HCT116 (cell line): Measurements from ENCODE around the gene TIMM29. TPM values are rescaled to one million over a fixed set of nuclear protein-coding genes. Genes with fewer than 3 reads are reported as not detected.
"Not testable (repeated sequence)": the region's sequence is repeated elsewhere in the genome, so short reads cannot be mapped to it uniquely, and the experiment has no call there.

Experiments
- ATAC-seq: fragments of 200-7000 bp; cut with Tn5 transposase; 2 replicates; pipeline ENCODE4 v1.9.1; 2020; ENCODE audit warnings: mild to moderate bottlenecking, moderate library complexity
- BruUV-seq: library from RNA; stranded (reverse); fragments of 400-500 nt; replicated peaks from 2 replicates; lab custom pipeline; 2021; lab: Mats Ljungman, UMichigan
- CTCF ChIA-PET: fragments of 300-600 bp; sonication (Branson Sonifier 250); formaldehyde crosslinking; loops from one replicate; lab custom pipeline; 2021; ENCODE audit warnings: antibody characterized with exemption; lab: Charles Lee
- POLR2A ChIA-PET: fragments of 300-600, 350-600 bp; sonication (Branson Sonifier 250); formaldehyde crosslinking; loops from one replicate; lab custom pipeline; 2021; ENCODE audit warnings: antibody characterized with exemption; lab: Charles Lee
- RAD21 ChIA-PET, 2 experiments: fragments of 300-600 bp; sonication (Branson Sonifier 250); formaldehyde crosslinking; loops; one replicate each; lab custom pipeline; 2023; ENCODE audit warnings: low total read pairs in 2 of 2; ENCODE audit not compliant: uncharacterized antibody in 2 of 2, unreplicated experiment in 2 of 2, low non-redundant PET in 1 of 2; lab: Charles Lee
- DNase-seq: peaks from one replicate; pipeline ENCODE4 v3.0.0-alpha.2; 2010; ENCODE audit warnings: low read depth, low spot score
- H2AFZ ChIP-seq: fragments of 200-600 bp; shearing (Covaris generic), sonication (generic); 2 replicates; pipeline ENCODE4 v1.6.1; 2017; ENCODE audit warnings: low read depth, mixed run types, mixed read lengths, antibody characterized with exemption, low read length; ENCODE audit not compliant: poor library complexity, severe bottlenecking
- H3K27ac ChIP-seq: 2 replicates; pipeline ENCODE4 v1.5.1; 2012; ENCODE audit warnings: low read depth, low read length
- H3K27me3 ChIP-seq: fragments of 200-600 bp; sonication (generic); 2 replicates; pipeline ENCODE4 v1.6.1; 2016; ENCODE audit warnings: mixed run types, low read length, mixed read lengths; ENCODE audit not compliant: insufficient read depth
- H3K36me3 ChIP-seq, 2 experiments: fragments of 200-500 bp in 1 of 2; fragments of 200-600 bp in 1 of 2; sonication (Bioruptor generic) in 1 of 2; sonication (generic) in 1 of 2; 2 replicates each; pipeline versions ENCODE4 v1.5.1 to v1.6.1; 2014 to 2016; ENCODE audit warnings: low read length in 2 of 2, inconsistent platforms in 1 of 2, mixed read lengths in 1 of 2, mixed run types in 1 of 2; ENCODE audit not compliant: insufficient read depth in 2 of 2, control insufficient read depth in 1 of 2
- H3K4me1 ChIP-seq, 2 experiments: fragments of 200-600 bp in 1 of 2; sonication (generic) in 1 of 2; 2 replicates each; pipeline versions ENCODE4 v1.5.1 to v1.6.1; 2012 to 2017; ENCODE audit warnings: low read length in 2 of 2, inconsistent platforms in 1 of 2, mild to moderate bottlenecking in 1 of 2, mixed read lengths in 1 of 2, mixed run types in 1 of 2, moderate library complexity in 1 of 2; ENCODE audit not compliant: insufficient read depth in 2 of 2, control insufficient read depth in 1 of 2
- H3K4me2 ChIP-seq: fragments of 200-600 bp; sonication (generic); 2 replicates; pipeline ENCODE4 v1.6.1; 2017; ENCODE audit warnings: mixed run types, low read length, mixed read lengths
- H3K4me3 ChIP-seq, 2 experiments: fragments of 200-600 bp in 1 of 2; sonication (generic) in 1 of 2; replicated peaks in 1 of 2; 2 replicates each; pipeline ENCODE4 v1.5.1; 2011 to 2016; ENCODE audit warnings: low read length in 2 of 2, control low read depth in 1 of 2, low read depth in 1 of 2, mild to moderate bottlenecking in 1 of 2, mixed read lengths in 1 of 2, mixed run types in 1 of 2
- H3K79me2 ChIP-seq: fragments of 200-600 bp; sonication (generic); 2 replicates; pipeline ENCODE4 v1.6.1; 2017; ENCODE audit warnings: mild to moderate bottlenecking, mixed run types, low read length, moderate library complexity, mixed read lengths; ENCODE audit not compliant: insufficient read depth
- H3K9ac ChIP-seq: fragments of 200-600 bp; sonication (generic); 2 replicates; pipeline ENCODE4 v1.6.1; 2016; ENCODE audit warnings: low read length, mixed read lengths
- H3K9me2 ChIP-seq: fragments of 200-600 bp; sonication (generic), shearing (Covaris generic); 2 replicates; pipeline ENCODE4 v1.6.1; 2017; ENCODE audit warnings: mixed run types, mild to moderate bottlenecking, moderate library complexity; ENCODE audit not compliant: insufficient read depth
- H3K9me3 ChIP-seq, 2 experiments: fragments of 200-500 bp in 1 of 2; fragments of 200-600 bp in 1 of 2; sonication (Bioruptor generic) in 1 of 2; sonication (generic) in 1 of 2; 2 replicates each; pipeline ENCODE4 v1.6.1; 2014 to 2017; ENCODE audit warnings: low read length in 2 of 2, mixed read lengths in 2 of 2, inconsistent platforms in 1 of 2, low read depth in 1 of 2, mild to moderate bottlenecking in 1 of 2, mixed run types in 1 of 2, moderate library complexity in 1 of 2; ENCODE audit not compliant: control insufficient read depth in 1 of 2, insufficient read depth in 1 of 2
- H4K20me1 ChIP-seq: fragments of 200-600 bp; sonication (generic), shearing (Covaris generic); 2 replicates; pipeline ENCODE4 v1.6.1; 2017; ENCODE audit warnings: mixed run types, mild to moderate bottlenecking, moderate library complexity; ENCODE audit not compliant: insufficient read depth
- EZH2phosphoT487 ChIP-seq: fragments of 200-600 bp; IDR thresholded peaks from 2 replicates; pipeline ENCODE4 v1.6.1; 2018; ENCODE audit warnings: antibody characterized with exemption, borderline replicate concordance
- RAD21 ChIP-seq: IDR thresholded peaks from 2 replicates; pipeline ENCODE4 v1.6.1; 2012; ENCODE audit warnings: low read depth, mild to moderate bottlenecking
- intact Hi-C: fragments of 100-400 bp; cut with micrococcal nuclease; formaldehyde crosslinking; loops from 2 replicates; pipeline ENCODE4 v1.10.0; 2022
- total RNA-seq: library from RNA; stranded (reverse); gene quantifications from one replicate; pipeline ENCODE4 v1.2.1, GENCODE V29; 2021; ENCODE audit not compliant: unreplicated experiment
- TF ChIP-seq, protein P1 (sequence below), 3 experiments: fragments of 200-600 bp in 1 of 3; sonication (generic) in 1 of 3; IDR thresholded peaks in 2 of 3; conservative IDR thresholded peaks in 1 of 3; 2 replicates each; pipeline ENCODE4 v1.5.1; 2012 to 2017; ENCODE audit warnings: low read depth in 2 of 3, low read length in 2 of 3, antibody characterized with exemption in 1 of 3, borderline replicate concordance in 1 of 3, control low read depth in 1 of 3, mild to moderate bottlenecking in 1 of 3, mixed read lengths in 1 of 3, mixed run types in 1 of 3, moderate library complexity in 1 of 3; ENCODE audit not compliant: insufficient read depth in 1 of 3

The TIMM29 gene
- total RNA-seq, 1 experiment from 2014 or later, result 20.3 TPM

DNA sequence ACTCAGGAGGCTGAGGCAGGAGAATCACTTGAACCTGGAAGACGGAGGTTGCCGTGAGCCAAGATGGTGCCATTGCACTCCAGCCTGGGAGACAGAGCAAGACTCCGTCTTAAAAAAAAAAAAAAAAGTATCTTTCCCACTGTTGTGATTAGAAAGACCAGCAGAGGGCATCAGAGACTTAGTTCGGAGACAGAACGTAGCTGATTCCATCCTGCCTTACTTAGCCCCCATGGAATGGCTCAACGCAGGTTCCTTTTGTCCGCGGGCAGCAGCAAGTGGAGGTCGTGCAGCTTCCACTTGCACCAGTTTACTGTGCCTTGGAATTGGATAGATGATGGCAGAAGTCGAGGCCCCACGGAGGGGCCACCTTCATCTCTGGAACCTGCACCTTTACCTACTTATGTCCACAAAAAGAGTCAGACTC is 8.1 kb downstream of the TIMM29 start:
- intact Hi-C loops, result loop anchor here (5.0 kb wide), 4 partner anchors 101 to 266 kb away; no protein-coding TSS in a partner anchor
- Histone ChIP-seq H2AFZ (no peak overlapping the region), H3K9me3 (no peaks in the 10 kb centered on the region), H3K4me1 (peaks cover 18 to 40% of the 10 kb centered on the region in 2 experiments), H3K27ac (no peak overlapping the region), H3K79me2 (peaks cover 8% of the 10 kb centered on the region; the same call in 1 of the 2 replicates), H3K36me3 (no peaks in the 10 kb centered on the region), H3K4me2 (peak overlapping the region; percentile 40), H4K20me1 (no peaks in the 10 kb centered on the region), H3K9me2 (no peaks in the 10 kb centered on the region), H3K9ac (no peak overlapping the region), H3K4me3 (no peak overlapping the region), H3K27me3 (no peaks in the 10 kb centered on the region)
- peak; percentile 74 for DNase-seq
- ChIA-PET CTCF (interaction anchor here (0.6 to 1.5 kb wide), 20 partner anchors 9 to 291 kb away, joined by 3 to 10 read pairs (median 3); partner anchors contain the start of genes CARM1, LDLR and SMARCA4), RAD21 (interaction anchor here (0.6 to 1.3 kb wide), 4 partner anchors 84 to 181 kb away, joined by 3 to 5 read pairs (median 4); no protein-coding TSS in a partner anchor), POLR2A (interaction anchor here (0.6 to 1.0 kb wide), 3 partner anchors 12 to 1856 kb away, joined by 3 to 5 read pairs (median 3); no protein-coding TSS in a partner anchor)
- ATAC-seq, result peak; percentile 67
- TF ChIP-seq RAD21, result peak; percentile 85
- TF ChIP-seq EZH2phosphoT487, result no peak
- TF ChIP-seq, protein P1, sequence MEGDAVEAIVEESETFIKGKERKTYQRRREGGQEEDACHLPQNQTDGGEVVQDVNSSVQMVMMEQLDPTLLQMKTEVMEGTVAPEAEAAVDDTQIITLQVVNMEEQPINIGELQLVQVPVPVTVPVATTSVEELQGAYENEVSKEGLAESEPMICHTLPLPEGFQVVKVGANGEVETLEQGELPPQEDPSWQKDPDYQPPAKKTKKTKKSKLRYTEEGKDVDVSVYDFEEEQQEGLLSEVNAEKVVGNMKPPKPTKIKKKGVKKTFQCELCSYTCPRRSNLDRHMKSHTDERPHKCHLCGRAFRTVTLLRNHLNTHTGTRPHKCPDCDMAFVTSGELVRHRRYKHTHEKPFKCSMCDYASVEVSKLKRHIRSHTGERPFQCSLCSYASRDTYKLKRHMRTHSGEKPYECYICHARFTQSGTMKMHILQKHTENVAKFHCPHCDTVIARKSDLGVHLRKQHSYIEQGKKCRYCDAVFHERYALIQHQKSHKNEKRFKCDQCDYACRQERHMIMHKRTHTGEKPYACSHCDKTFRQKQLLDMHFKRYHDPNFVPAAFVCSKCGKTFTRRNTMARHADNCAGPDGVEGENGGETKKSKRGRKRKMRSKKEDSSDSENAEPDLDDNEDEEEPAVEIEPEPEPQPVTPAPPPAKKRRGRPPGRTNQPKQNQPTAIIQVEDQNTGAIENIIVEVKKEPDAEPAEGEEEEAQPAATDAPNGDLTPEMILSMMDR (IDR thresholded peaks at IDR 0.05 in 2 of 3, conservative IDR thresholded peaks at IDR 0.05 in 1 of 3; ENCODE audit: borderline replicate concordance in 1 of 3, insufficient read depth in 1 of 3, low read depth in 2 of 3, low read length in 2 of 3), result peak; percentile 46 to 71 (median 53); a peak in 4 of 6 replicates
- BruUV-seq, result no TSS peak

DNA sequence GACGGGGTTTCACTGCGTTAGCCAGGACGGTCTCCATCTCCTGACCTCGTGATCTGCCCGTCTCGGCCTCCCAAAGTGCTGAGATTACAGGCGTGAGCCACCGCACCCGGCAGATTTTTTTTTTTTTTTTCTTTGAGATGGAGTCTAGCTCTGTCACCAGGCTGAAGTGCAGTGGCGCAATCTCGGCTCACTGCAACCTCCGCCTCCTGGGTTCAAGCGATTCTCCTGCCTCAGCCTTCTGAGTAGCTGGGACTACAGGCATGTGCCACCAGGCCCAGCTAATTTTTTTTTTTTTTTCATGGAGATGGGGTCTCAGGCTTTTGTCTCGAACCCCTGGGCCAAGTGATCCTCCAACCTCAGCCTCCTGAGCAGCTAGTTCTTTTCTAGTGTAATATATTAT is 13.0 kb downstream of the TIMM29 start:
- H3K79me2 ChIP-seq, ATAC-seq, H3K9me2 ChIP-seq, H3K27ac ChIP-seq, H3K9ac ChIP-seq, H3K27me3 ChIP-seq, BruUV-seq, DNase-seq, H3K9me3 ChIP-seq, H3K4me3 ChIP-seq, intact Hi-C loops, H3K36me3 ChIP-seq, H4K20me1 ChIP-seq: not testable (repeated sequence)
- CTCF ChIA-PET, result interaction anchor here (0.6 to 1.7 kb wide), 16 partner anchors 9 to 439 kb away, joined by 3 to 18 read pairs (median 4); partner anchors contain the start of gene LDLR
- RAD21 ChIA-PET, result interaction anchor here in 1 of 2 experiments (0.7 kb wide), 1 partner anchor 49 kb away, joined by 3 read pairs; no protein-coding TSS in a partner anchor
- Histone ChIP-seq H2AFZ (peak overlapping the region; percentile 52), H3K4me1 (peaks cover 18 to 45% of the 10 kb centered on the region in 2 experiments), H3K4me2 (peak overlapping the region; percentile 65; the same call in 1 of the 2 replicates)
- POLR2A ChIA-PET, result interaction anchor here (0.7 to 1.3 kb wide), 2 partner anchors 12 to 27 kb away, joined by 3 to 4 read pairs; no protein-coding TSS in a partner anchor

DNA sequence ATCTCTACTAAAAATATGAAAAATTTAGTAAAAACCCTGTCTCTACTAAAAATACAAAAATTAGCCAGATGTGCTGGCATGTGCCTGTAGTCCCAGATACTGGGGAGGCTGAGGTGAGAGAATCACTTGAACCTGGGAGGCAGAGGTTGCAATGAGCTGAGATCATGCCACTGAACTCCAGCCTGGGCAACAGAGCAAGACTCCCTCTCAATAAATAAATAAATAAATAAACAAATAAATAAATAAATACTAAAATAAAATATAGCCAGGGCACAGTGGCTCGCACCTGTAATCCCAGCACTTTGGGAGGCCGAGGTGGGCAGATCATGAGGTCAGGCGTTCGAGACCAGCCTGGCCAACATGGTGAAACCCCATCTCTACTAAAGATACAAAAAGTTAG is 14.8 kb downstream of the TIMM29 start:
- ATAC-seq, H3K9me2 ChIP-seq, H3K27me3 ChIP-seq, RAD21 ChIA-PET, POLR2A ChIA-PET, H3K9me3 ChIP-seq, intact Hi-C loops, DNase-seq, H3K36me3 ChIP-seq, BruUV-seq, H3K27ac ChIP-seq, H3K4me3 ChIP-seq, H3K9ac ChIP-seq, H4K20me1 ChIP-seq, H3K4me2 ChIP-seq, H3K79me2 ChIP-seq, H2AFZ ChIP-seq: not testable (repeated sequence)
- H3K4me1 ChIP-seq, result peaks cover 17 to 49% of the 10 kb centered on the region in 2 experiments
- CTCF ChIA-PET, result interaction anchor here (0.6 kb wide), 1 partner anchor 144 kb away, joined by 3 read pairs; no protein-coding TSS in a partner anchor
